Liver (tissue), 9 donors: Measurements from ENCODE around the gene FAM78A. TPM values are rescaled to one million over a fixed set of nuclear protein-coding genes. Genes with fewer than 3 reads are reported as not detected.

Source experiments
- DNase-seq: peaks from one replicate; pipeline ENCODE4 v3.0.0-alpha.2; 2017; ENCODE audit warnings: low spot score
- H3K27ac ChIP-seq, 2 donors: one replicate each; pipeline ENCODE4 v1.7.0; 2013; ENCODE audit warnings: inconsistent platforms in 2 of 2, low read length in 2 of 2, control low read depth in 1 of 2, low read depth in 1 of 2, mild to moderate bottlenecking in 1 of 2
- H3K27me3 ChIP-seq, 4 donors: one replicate each; pipeline versions ENCODE4 v1.6.1 to v1.7.0; 2013; ENCODE audit warnings: low read length in 3 of 4, inconsistent platforms in 1 of 4, mild to moderate bottlenecking in 1 of 4, moderate library complexity in 1 of 4; ENCODE audit not compliant: control insufficient read depth in 4 of 4, insufficient read depth in 4 of 4
- H3K36me3 ChIP-seq, 4 donors: one replicate each; pipeline versions ENCODE4 v1.6.1 to v1.7.0; 2013; ENCODE audit warnings: low read length in 3 of 4, mild to moderate bottlenecking in 3 of 4, low read depth in 1 of 4, moderate library complexity in 1 of 4; ENCODE audit not compliant: control insufficient read depth in 4 of 4, insufficient read depth in 3 of 4
- H3K4me1 ChIP-seq, 4 donors: one replicate each; pipeline versions ENCODE4 v1.6.1 to v1.7.0; 2013; ENCODE audit warnings: low read length in 3 of 4, mild to moderate bottlenecking in 3 of 4, moderate library complexity in 1 of 4; ENCODE audit not compliant: control insufficient read depth in 4 of 4, insufficient read depth in 4 of 4
- H3K4me3 ChIP-seq, 3 donors: one replicate each; pipeline versions ENCODE4 v1.6.1 to v1.7.0; 2013; ENCODE audit warnings: low read length in 3 of 3, control low read depth in 1 of 3, low read depth in 1 of 3, mild to moderate bottlenecking in 1 of 3
- H3K9ac ChIP-seq, 2 donors: one replicate each; pipeline ENCODE4 v1.7.0; 2013; ENCODE audit warnings: low read length in 2 of 2, mild to moderate bottlenecking in 2 of 2, moderate library complexity in 2 of 2, control low read depth in 1 of 2, low read depth in 1 of 2
- H3K9me3 ChIP-seq, 4 donors: one replicate each; pipeline versions ENCODE4 v1.6.1 to v1.7.0; 2013; ENCODE audit warnings: low read length in 3 of 4; ENCODE audit not compliant: control insufficient read depth in 4 of 4
- CTCF ChIP-seq: fragments of 150-350 bp; IDR thresholded peaks from 2 replicates; pipeline ENCODE4 v1.5.1; 2017; ENCODE audit warnings: improper control_type of control experiment, low read depth, low read length; ENCODE audit not compliant: missing input control
- FOXA2 ChIP-seq: IDR thresholded peaks from 2 replicates; pipeline ENCODE4 v1.6.1; 2016; ENCODE audit warnings: antibody characterized with exemption
- GABPA ChIP-seq, 2 donors: IDR thresholded peaks in 1 of 2; conservative IDR thresholded peaks in 1 of 2; 2 replicates each; pipeline ENCODE4 v1.6.1; 2016; ENCODE audit warnings: antibody characterized with exemption in 2 of 2, mild to moderate bottlenecking in 1 of 2, moderate library complexity in 1 of 2
- HNF4A ChIP-seq, 2 donors: conservative IDR thresholded peaks; 2 replicates each; pipeline ENCODE4 v1.6.1; 2016; ENCODE audit warnings: antibody characterized with exemption in 2 of 2, mild to moderate bottlenecking in 2 of 2
- HNF4G ChIP-seq: IDR thresholded peaks from 2 replicates; pipeline ENCODE4 v1.6.1; 2016; ENCODE audit warnings: antibody characterized with exemption
- JUND ChIP-seq, 2 donors: IDR thresholded peaks; 2 replicates each; pipeline ENCODE4 v1.6.1; 2016; ENCODE audit warnings: antibody characterized with exemption in 2 of 2
- MAX ChIP-seq: IDR thresholded peaks from 2 replicates; pipeline ENCODE4 v1.6.1; 2016; ENCODE audit warnings: antibody characterized with exemption
- RAD21 ChIP-seq, 2 donors: IDR thresholded peaks; 2 replicates each; pipeline ENCODE4 v1.6.1; 2016; ENCODE audit warnings: antibody characterized with exemption in 2 of 2, mild to moderate bottlenecking in 2 of 2
- REST ChIP-seq: IDR thresholded peaks from 2 replicates; pipeline ENCODE4 v1.6.1; 2016; ENCODE audit warnings: antibody characterized with exemption, mild to moderate bottlenecking
- RXRA ChIP-seq, 2 donors: IDR thresholded peaks; 2 replicates each; pipeline ENCODE4 v1.6.1; 2017 to 2018; ENCODE audit warnings: antibody characterized with exemption in 2 of 2, mild to moderate bottlenecking in 1 of 2
- SP1 ChIP-seq: IDR thresholded peaks from 2 replicates; pipeline ENCODE4 v1.6.1; 2018; ENCODE audit warnings: antibody characterized with exemption, mild to moderate bottlenecking
- TAF1 ChIP-seq: conservative IDR thresholded peaks from 2 replicates; pipeline ENCODE4 v1.6.1; 2016; ENCODE audit warnings: antibody characterized with exemption, mild to moderate bottlenecking
- YY1 ChIP-seq: IDR thresholded peaks from 2 replicates; pipeline ENCODE4 v1.6.1; 2016; ENCODE audit warnings: antibody characterized with exemption, mild to moderate bottlenecking
- ZBTB33 ChIP-seq: IDR thresholded peaks from 2 replicates; pipeline ENCODE4 v1.6.1; 2016; ENCODE audit warnings: antibody characterized with exemption
- WGBS: extraction: QIAGEN DNeasy Blood & Tissue Kit; methylation state at CpG from one replicate; pipeline ENCODE4 v1.1.7; 2013; 5-methylcytosine and 5-hydroxymethylcytosine counted together
- polyA plus RNA-seq, 2 donors: library from polyadenylated mRNA; stranded (reverse) in 1 of 2; unstranded in 1 of 2; fragments of 200-250 nt in 1 of 2; fragments of >200 nt in 1 of 2; fragmentation: Nextera tagmentation in 1 of 2; extraction: Ambion mirVana in 1 of 2; gene quantifications; one replicate each; pipeline versions ENCODE4 v1.2.1 to v1.2.3, GENCODE V29; 2013 to 2015
- total RNA-seq, 2 donors: library from RNA; depleted of rRNA; stranded (reverse); fragments of >200 nt; gene quantifications; one replicate each; pipeline ENCODE4 v1.2.3, GENCODE V29; 2014
- TF ChIP-seq, protein P1 (sequence below): IDR thresholded peaks from 2 replicates; pipeline ENCODE4 v1.6.1; 2016; ENCODE audit warnings: antibody characterized with exemption
- donor health status: healthy.
- donor health status: healthy.
- donor health status: healthy.
- donor health status: healthy.
- donor health status: healthy.

The FAM78A gene
- total and polyA plus RNA-seq, 4 donors, result 0.25 to 6.6 (median 1.7) TPM

DNA sequence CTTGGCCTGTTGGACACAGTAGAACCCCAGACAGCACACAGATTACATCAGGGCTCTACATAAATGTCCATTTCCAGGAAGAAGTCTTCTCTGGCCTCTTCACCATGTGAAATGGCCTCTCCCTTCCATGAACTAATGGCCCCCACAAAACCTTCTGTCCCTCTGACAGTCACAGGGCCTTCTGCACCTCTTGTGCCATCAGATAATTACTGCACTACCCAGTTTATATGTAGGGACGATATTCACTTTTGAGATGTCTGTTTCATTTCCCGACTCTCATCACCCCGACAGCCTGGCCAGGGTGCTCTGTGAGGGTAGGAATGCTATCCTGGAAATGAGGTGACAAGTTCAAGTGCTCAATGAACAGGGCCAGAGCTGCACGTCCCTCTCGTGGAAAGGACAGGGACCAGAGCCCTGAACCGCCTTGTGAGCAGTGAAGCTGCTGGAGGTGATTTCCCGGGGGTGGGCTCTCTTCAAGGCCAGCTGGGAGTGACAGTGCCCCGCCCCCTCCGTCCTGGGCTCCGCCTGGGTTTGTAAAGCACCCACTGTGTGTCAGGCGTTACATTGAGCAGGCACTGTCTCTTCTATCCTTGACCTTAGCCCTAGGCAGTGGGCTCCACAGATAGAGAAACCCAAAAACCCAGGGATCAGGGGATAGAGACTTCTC lies 3.0 kb upstream of the FAM78A start:
- no peaks in the 10 kb centered on the region for H3K36me3 ChIP-seq
- peaks cover 2 to 9% (median 4%) of the 10 kb centered on the region in 4 donors for H3K4me1 ChIP-seq
- no peak overlapping the region for H3K4me3 ChIP-seq
- DNase-seq, result no peak
- no peak overlapping the region for H3K27ac ChIP-seq
- H3K27me3 ChIP-seq, result peaks cover 0 to 6% (median 1%) of the 10 kb centered on the region in 4 donors
- H3K9me3 ChIP-seq, result no peaks in the 10 kb centered on the region
- WGBS, result 60% methylated on average over 11 of the region's 11 CpGs
- TF ChIP-seq SP1 (no peak), RAD21 (IDR thresholded peaks at IDR 0.05) (no peak), RXRA (IDR thresholded peaks at IDR 0.05) (no peak), HNF4G (no peak), JUND (IDR thresholded peaks at IDR 0.05) (no peak), TAF1 (no peak), HNF4A (conservative IDR thresholded peaks at IDR 0.05) (no peak), MAX (no peak)
- H3K9ac ChIP-seq, result no peak overlapping the region

GRCh38 chr9:131278702-131279111 lies 2.4 kb upstream of the FAM78A start:
- Histone ChIP-seq H3K4me3 (no peak overlapping the region), H3K36me3 (no peaks in the 10 kb centered on the region), H3K27ac (no peak overlapping the region), H3K9me3 (no peaks in the 10 kb centered on the region), H3K9ac (no peak overlapping the region), H3K27me3 (peaks cover 0 to 6% (median 1%) of the 10 kb centered on the region in 4 donors), H3K4me1 (peaks cover 2 to 9% (median 4%) of the 10 kb centered on the region in 4 donors)
- no peak for DNase-seq
- 61% methylated on average over 10 of the region's 10 CpGs for WGBS
- TF ChIP-seq, protein P1, sequence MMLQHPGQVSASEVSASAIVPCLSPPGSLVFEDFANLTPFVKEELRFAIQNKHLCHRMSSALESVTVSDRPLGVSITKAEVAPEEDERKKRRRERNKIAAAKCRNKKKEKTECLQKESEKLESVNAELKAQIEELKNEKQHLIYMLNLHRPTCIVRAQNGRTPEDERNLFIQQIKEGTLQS, result no peak
- TF ChIP-seq GABPA (IDR thresholded peaks at IDR 0.05 in 1 of 2, conservative IDR thresholded peaks at IDR 0.05 in 1 of 2), result no peak
- no peak for TF ChIP-seq MAX
- no peak for TF ChIP-seq RXRA (IDR thresholded peaks at IDR 0.05)
- no peak for TF ChIP-seq YY1
- TF ChIP-seq TAF1, result no peak
- no peak for TF ChIP-seq HNF4A (conservative IDR thresholded peaks at IDR 0.05)
- no peak for TF ChIP-seq CTCF
- no peak for TF ChIP-seq SP1
- no peak for TF ChIP-seq REST
- no peak for TF ChIP-seq JUND (IDR thresholded peaks at IDR 0.05)
- TF ChIP-seq FOXA2, result no peak
- TF ChIP-seq ZBTB33, result no peak
- no peak for TF ChIP-seq HNF4G
